Heart right ventricle (tissue), 16 donors: ENCODE data around the gene TRIM28. TPM values are rescaled to one million over a fixed set of nuclear protein-coding genes. Genes with fewer than 3 reads are reported as not detected.

Experiments
- ATAC-seq, 8 donors: fragments of 200-7000 bp; cut with Tn5 transposase; one replicate each; pipeline ENCODE4 v1.9.1; 2020; ENCODE audit warnings: mild to moderate bottlenecking in 8 of 8, moderate library complexity in 8 of 8, moderate number of reproducible peaks in 1 of 8
- DNase-seq, 2 donors: peaks; one replicate each; pipeline ENCODE4 v3.0.0-alpha.2; 2020
- H3K27ac ChIP-seq, 10 donors: fragments of 200-600 bp; sonication (generic) in 2 of 10; one replicate each; pipeline versions ENCODE4 v1.5.0 to v1.8.0; 2020 to 2022; ENCODE audit warnings: mild to moderate bottlenecking in 3 of 10
- H3K27me3 ChIP-seq, 7 donors: fragments of 200-600 bp; one replicate each; pipeline ENCODE4 v1.8.0; 2021 to 2022; ENCODE audit warnings: mild to moderate bottlenecking in 2 of 7
- H3K36me3 ChIP-seq, 9 donors: fragments of 200-600 bp; sonication (generic) in 1 of 9; one replicate each; pipeline versions ENCODE4 v1.5.0 to v1.8.0; 2020 to 2022; ENCODE audit warnings: mild to moderate bottlenecking in 2 of 9
- H3K4me1 ChIP-seq, 9 donors: fragments of 200-600 bp; sonication (generic) in 1 of 9; one replicate each; pipeline versions ENCODE4 v1.5.0 to v1.8.0; 2020 to 2022; ENCODE audit warnings: mild to moderate bottlenecking in 4 of 9
- H3K4me3 ChIP-seq, 10 donors: fragments of 200-600 bp; sonication (generic) in 2 of 10; one replicate each; pipeline versions ENCODE4 v1.5.0 to v1.8.0; 2020 to 2022; ENCODE audit warnings: mild to moderate bottlenecking in 7 of 10, moderate library complexity in 2 of 10
- H3K9me3 ChIP-seq, 11 donors: fragments of 200-600 bp in 10 of 11; sonication (generic) in 2 of 11; one replicate each; pipeline versions ENCODE4 v1.5.0 to v1.8.0; 2013 to 2022; ENCODE audit warnings: mild to moderate bottlenecking in 2 of 11, control low read depth in 1 of 11, moderate library complexity in 1 of 11
- CTCF ChIP-seq, 9 donors: fragments of 200-600 bp; sonication (generic) in 2 of 9; IDR thresholded peaks; one replicate each; pipeline versions ENCODE4 v1.5.0 to v1.8.0; 2021 to 2022; ENCODE audit warnings: antibody characterized with exemption in 9 of 9, mild to moderate bottlenecking in 5 of 9, moderate library complexity in 1 of 9
- WGBS, 2 donors: extraction: QIAGEN DNeasy Blood & Tissue Kit; methylation state at CpG; one replicate each; pipeline ENCODE4 v1.1.7; 2013; ENCODE audit warnings: inconsistent platforms in 1 of 2; 5-methylcytosine and 5-hydroxymethylcytosine counted together
- intact Hi-C, 10 donors: fragments of 100-400 bp; cut with DNase I; formaldehyde crosslinking; loops; one replicate each; pipeline versions ENCODE4 v1.11.1 to v1.14.2; 2022
- polyA plus RNA-seq, 2 donors: library from polyadenylated mRNA; stranded (reverse); fragments of 200-250 nt; gene quantifications; one replicate each; pipeline ENCODE4 v1.2.3, GENCODE V29; 2013
- total RNA-seq, 10 donors: library from RNA; stranded (reverse); fragmentation: NEBNext Ultra II Directional in 3 of 10; extraction: Animal tissue kit (Norgen Biotek cat#: 25700) in 3 of 10; gene quantifications; one replicate each; pipeline versions ENCODE4 v1.2.1 to v1.2.4, GENCODE V29; 2021 to 2023
- donor health status: Arrhythmogenic right ventricular cardiomyopathy.
- donor health status: ischemic (EF 13 %, LVEDD 7.1; RV severe dilation, severe dysfunction).
- donor health status: healthy with polysubstance abuse.
- donor health status: DM: no; HTN: yes; CAD: no.
- donor health status: DM: no; HTN: no; CAD: no.
- donor health status: ischemic (EF 25% LVEDD 6.9; RV normal size, moderate dysfunction).
- donor health status: ischemic (EF 25% LVEDD 5.7; RV mildly dilated, moderate dysfunction).
- donor health status: healthy.
- donor health status: DM: yes; HTN: yes; CAD: no.
- donor health status: Ischemic cardiomyopathy.
- donor health status: ischemic (EF 35%, LVEDD 5.7; RV mildly dilated, moderate dysfunction).
- donor health status: nonischemic (EF 11% LVEDD 7.7; RV severe dilation, severe dysfunction).
- donor health status: DM: yes; HTN: yes; CAD: no.
- donor health status: PGD.
- donor health status: ischemic (EF 29% LVEDD 5.4; RV normal size, mild dysfunction).
- donor health status: nonischemic (EF 23%, LVEDD 6.1; RV moderate dilation, normal function).

TRIM28 gene
- total and polyA plus RNA-seq, 12 donors, result 105 to 163 (median 142) TPM

DNA sequence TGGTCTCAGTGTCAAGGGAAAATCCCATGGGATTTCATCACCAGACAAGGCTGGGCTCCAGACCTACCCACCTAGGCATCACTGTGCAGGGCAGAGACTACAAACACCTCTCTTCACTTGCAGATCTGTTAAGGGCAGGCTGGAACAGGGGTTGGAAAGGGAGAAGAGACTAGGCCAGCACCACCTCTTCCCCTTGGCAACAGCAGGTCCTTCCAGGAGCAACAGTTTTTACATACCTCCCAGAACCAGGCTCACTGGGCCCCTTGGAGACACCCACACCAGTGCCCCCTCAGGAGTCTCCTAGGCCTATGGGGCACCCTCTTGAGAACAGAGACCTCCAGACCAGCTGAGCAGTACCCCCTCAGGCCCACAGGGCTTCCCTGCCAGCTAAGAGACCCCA, 17.1 kb downstream of the TRIM28 start:
- no peaks in the 10 kb centered on the region for H3K9me3 ChIP-seq
- H3K4me1 ChIP-seq, result peaks cover 23 to 61% (median 50%) of the 10 kb centered on the region in 9 donors
- DNase-seq (no peak), ATAC-seq (no peak)
- no peak overlapping the region for H3K27ac ChIP-seq
- intact Hi-C loops, result no loop called here
- peaks cover 0 to 24% (median 0%) of the 10 kb centered on the region in 7 donors for H3K27me3 ChIP-seq
- peaks cover 0 to 12% (median 7%) of the 10 kb centered on the region in 9 donors for H3K36me3 ChIP-seq
- H3K4me3 ChIP-seq, result no peak overlapping the region
- no peak for TF ChIP-seq CTCF (IDR thresholded peaks at IDR 0.05)

DNA sequence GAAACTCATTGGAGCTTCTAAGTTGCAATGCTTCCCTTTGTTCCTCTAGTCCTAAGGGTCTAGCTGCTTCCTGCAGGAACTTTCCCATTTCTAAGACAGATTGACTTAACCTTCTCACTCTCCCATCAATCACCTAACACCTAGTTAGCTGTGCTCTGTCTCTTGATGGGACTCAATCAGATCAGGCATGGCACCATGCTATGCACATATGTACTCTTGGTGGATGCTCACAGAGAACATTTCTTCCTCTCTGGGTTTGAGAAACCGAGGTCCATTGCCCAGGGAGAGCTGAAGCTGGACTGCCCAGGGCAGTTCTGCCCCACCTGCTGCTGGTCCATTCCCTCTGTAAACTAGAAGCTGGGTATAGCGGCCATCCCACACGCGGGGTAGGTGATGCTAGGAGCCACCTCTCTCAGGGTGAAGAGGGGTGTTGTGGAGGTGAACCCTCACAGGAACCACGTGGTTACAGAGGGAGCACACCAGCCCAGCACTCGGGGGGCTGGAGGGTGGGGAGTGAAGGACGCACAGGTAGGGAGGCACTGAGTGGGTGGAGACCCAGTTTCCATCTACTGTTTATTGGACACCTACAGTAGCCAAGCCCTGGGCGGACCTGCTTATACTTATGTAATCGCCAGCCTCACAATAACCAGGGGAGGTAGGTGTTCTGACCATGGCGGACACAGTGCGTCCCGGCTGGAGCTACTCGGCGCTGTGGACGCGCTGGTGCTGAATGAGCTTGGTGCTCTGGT, 17.7 kb downstream of the TRIM28 start:
- Histone ChIP-seq H3K27ac (peak overlapping the region in 3 of 10 donors; percentile 30 to 38 (median 31)), H3K4me3 (peak overlapping the region in 9 of 10 donors; percentile 31 to 61 (median 52)), H3K27me3 (peaks cover 0 to 24% (median 0%) of the 10 kb centered on the region in 7 donors), H3K4me1 (peaks cover 23 to 54% (median 44%) of the 10 kb centered on the region in 9 donors), H3K9me3 (no peaks in the 10 kb centered on the region), H3K36me3 (peaks cover 0 to 11% (median under 1%) of the 10 kb centered on the region in 9 donors)
- DNase-seq (no peak), ATAC-seq (no peak)
- 56 to 58% methylated on average over 16 of the region's 16 CpGs for WGBS, 2 donors
- TF ChIP-seq CTCF (IDR thresholded peaks at IDR 0.05), result no peak
- intact Hi-C loops, result no loop called here

DNA sequence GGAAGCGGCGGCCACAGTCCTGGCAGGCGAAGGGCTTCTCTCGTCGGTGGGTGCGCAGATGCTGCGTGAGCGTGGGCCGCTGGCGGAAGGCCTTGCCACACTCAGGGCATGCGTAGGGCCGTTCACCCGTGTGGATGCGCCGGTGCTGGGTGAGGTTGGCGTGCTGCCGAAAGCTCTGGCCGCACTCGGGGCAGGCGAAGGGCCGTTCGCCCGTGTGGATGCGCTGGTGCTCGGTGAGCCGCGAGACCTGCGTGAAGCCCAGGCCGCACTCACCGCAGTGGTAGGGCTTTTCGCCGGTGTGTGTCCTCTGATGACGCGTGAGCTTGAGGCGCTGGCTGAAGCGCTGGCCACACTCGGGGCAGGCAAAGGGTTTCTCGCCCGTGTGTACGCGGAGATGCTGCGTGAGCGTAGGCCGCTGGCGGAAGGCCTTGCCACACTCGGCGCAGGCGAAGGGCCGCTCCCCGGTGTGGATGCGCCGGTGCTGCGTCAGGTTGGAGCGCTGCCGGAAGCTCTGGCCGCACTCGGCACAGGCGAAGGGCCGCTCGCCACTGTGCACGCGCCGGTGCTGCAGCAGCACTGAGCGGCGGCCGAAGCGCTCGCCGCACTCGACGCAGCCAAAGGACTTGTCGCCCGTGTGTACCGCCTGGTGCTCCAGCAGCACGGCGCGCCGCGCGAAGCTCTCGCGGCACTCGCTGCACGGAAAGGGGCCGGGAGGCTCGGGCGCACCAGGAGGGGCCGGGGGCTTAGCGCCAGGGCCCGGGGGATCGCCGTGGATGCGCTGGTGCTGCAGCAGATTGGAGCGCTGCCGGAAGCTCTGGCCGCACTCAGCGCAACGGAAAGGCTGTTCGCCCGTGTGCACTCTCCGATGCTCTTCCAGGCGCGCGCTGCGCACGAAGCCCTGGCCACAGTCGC, 18.5 kb downstream of the TRIM28 start:
- peak overlapping the region in 8 of 10 donors; percentile 9 to 56 (median 30) for H3K27ac ChIP-seq
- H3K4me1 ChIP-seq, result peaks cover 16 to 46% (median 36%) of the 10 kb centered on the region in 9 donors
- ATAC-seq (peak in 2 of 8 donors; percentile 0 to 14), DNase-seq (peak in 1 of 2 donors; percentile 50)
- H3K9me3 ChIP-seq, result no peaks in the 10 kb centered on the region
- H3K27me3 ChIP-seq, result peaks cover 0 to 24% (median 0%) of the 10 kb centered on the region in 7 donors
- peaks cover 0 to 15% (median 4%) of the 10 kb centered on the region in 9 donors for H3K36me3 ChIP-seq
- intact Hi-C loops, result no loop called here
- peak overlapping the region; percentile 22 to 61 (median 50) for H3K4me3 ChIP-seq
- TF ChIP-seq CTCF (IDR thresholded peaks at IDR 0.05), result no peak
- 4 to 7% methylated on average over 96 to 107 of the region's 107 CpGs for WGBS, 2 donors

- intact Hi-C loops, result no loop called here
- WGBS, 2 donors, result 4% methylated on average over 40 of the region's 40 CpGs
- H3K4me1 ChIP-seq, result peaks cover 16 to 44% (median 32%) of the 10 kb centered on the region in 9 donors
- no peaks in the 10 kb centered on the region for H3K9me3 ChIP-seq
- no peak for TF ChIP-seq CTCF (IDR thresholded peaks at IDR 0.05)
- H3K27ac ChIP-seq, result peak overlapping the region in 2 of 10 donors; percentile 31 to 38
- H3K36me3 ChIP-seq, result peaks cover 0 to 21% (median 4%) of the 10 kb centered on the region in 9 donors
- no peak for ATAC-seq
- H3K4me3 ChIP-seq, result peak overlapping the region; percentile 22 to 61 (median 50)
- peaks cover 0 to 24% (median 0%) of the 10 kb centered on the region in 7 donors for H3K27me3 ChIP-seq
- no peak for DNase-seq
These were observed 19.2 kb downstream of the TRIM28 start for GRCh38 chr19:58563034-58563573.
